Panc1 (cell line): ENCODE results near the gene ADRM1. TPM values are rescaled to one million over a fixed set of nuclear protein-coding genes. Genes with fewer than 3 reads are reported as not detected.

Source experiments
- ATAC-seq: fragments of 200-7000 bp; cut with Tn5 transposase; 2 replicates; pipeline ENCODE4 v1.9.1; 2020; ENCODE audit warnings: mild to moderate bottlenecking, moderate library complexity
- BruUV-seq: library from RNA; stranded (reverse); fragments of 400-500 nt; replicated peaks from 2 replicates; lab custom pipeline; 2021; lab: Mats Ljungman, UMichigan
- CTCF ChIA-PET: fragments of 300-600 bp; sonication (Branson Sonifier 250); formaldehyde crosslinking; loops from one replicate; lab custom pipeline; 2022; ENCODE audit warnings: antibody characterized with exemption; lab: Charles Lee
- POLR2A ChIA-PET: fragments of 300-600 bp; sonication (Branson Sonifier 250); formaldehyde crosslinking; loops from one replicate; lab custom pipeline; 2022; ENCODE audit warnings: antibody characterized with exemption; lab: Charles Lee
- DNase-seq: peaks from one replicate; pipeline ENCODE4 v3.0.0-alpha.2; 2010; ENCODE audit warnings: low read depth, low spot score
- H3K27ac ChIP-seq: 2 replicates; pipeline ENCODE4 v1.5.1; 2011; ENCODE audit warnings: mild to moderate bottlenecking, low read length, inconsistent platforms
- H3K27me3 ChIP-seq: fragments of 200-500 bp; sonication (Bioruptor generic); 2 replicates; pipeline ENCODE4 v1.6.0; 2014; ENCODE audit warnings: low read length, inconsistent platforms; ENCODE audit not compliant: control insufficient read depth, insufficient read depth
- H3K36me3 ChIP-seq: fragments of 200-500 bp; sonication (Bioruptor generic); 2 replicates; pipeline ENCODE4 v1.5.1; 2014; ENCODE audit warnings: inconsistent platforms, mild to moderate bottlenecking, low read length, moderate library complexity; ENCODE audit not compliant: control insufficient read depth, insufficient read depth
- H3K4me1 ChIP-seq: 2 replicates; pipeline ENCODE4 v1.5.1; 2011; ENCODE audit warnings: inconsistent platforms, mild to moderate bottlenecking, low read length, moderate library complexity; ENCODE audit not compliant: control insufficient read depth, insufficient read depth
- H3K4me3 ChIP-seq, 2 experiments: 2 replicates each; pipeline ENCODE4 v1.5.1; 2011 to 2012; ENCODE audit warnings: low read depth in 2 of 2, low read length in 2 of 2, mild to moderate bottlenecking in 2 of 2, inconsistent platforms in 1 of 2, moderate library complexity in 1 of 2
- H3K9me3 ChIP-seq: fragments of 200-500 bp; sonication (Bioruptor generic); 2 replicates; pipeline ENCODE4 v1.5.1; 2014; ENCODE audit warnings: low read depth, mild to moderate bottlenecking, inconsistent platforms, low read length, moderate library complexity; ENCODE audit not compliant: control insufficient read depth, insufficient read depth
- CTCF ChIP-seq: fragments of 450-650 bp; IDR thresholded peaks from 2 replicates; pipeline ENCODE4 v1.5.1; 2017; ENCODE audit warnings: mild to moderate bottlenecking
- POLR2AphosphoS5 ChIP-seq: IDR thresholded peaks from 2 replicates; pipeline ENCODE4 v1.6.1; 2012; ENCODE audit warnings: mild to moderate bottlenecking, low read depth, low read length, moderate library complexity
- REST ChIP-seq, 2 experiments: IDR thresholded peaks; 2 replicates each; pipeline ENCODE4 v1.6.1; 2011 to 2012; ENCODE audit warnings: low read depth in 2 of 2, control low read depth in 1 of 2, low read length in 1 of 2, mild to moderate bottlenecking in 1 of 2, moderate library complexity in 1 of 2; ENCODE audit not compliant: insufficient read depth in 1 of 2
- SIN3A ChIP-seq: IDR thresholded peaks from 2 replicates; pipeline ENCODE4 v1.6.1; 2012; ENCODE audit warnings: low read depth, mild to moderate bottlenecking, low read length, moderate library complexity, borderline replicate concordance; ENCODE audit not compliant: insufficient read depth
- TCF7L2 ChIP-seq: IDR thresholded peaks from 2 replicates; pipeline ENCODE4 v1.6.1; 2011; ENCODE audit warnings: mild to moderate bottlenecking, low read depth, low read length, inconsistent platforms
- in situ Hi-C: cut with HindIII; loops from 2 replicates; pipeline ENCODE4 v1.10.0; 2016; ENCODE audit warnings: low sequenced_read_pairs, low pct_unique_long_range_greater_than_20kb
- intact Hi-C: fragments of 100-400 bp; cut with micrococcal nuclease; formaldehyde crosslinking; loops from one replicate; pipeline ENCODE4 v1.10.0; 2022; ENCODE audit not compliant: unreplicated experiment
- total RNA-seq: library from RNA; stranded (reverse); gene quantifications from one replicate; pipeline ENCODE4 v1.2.1, GENCODE V29; 2021; ENCODE audit not compliant: unreplicated experiment

Gene ADRM1
- total RNA-seq, 1 experiment from 2014 or later: 194 TPM

- in situ Hi-C loops: no loop called here
- ATAC-seq: no peak
- Histone ChIP-seq H3K27me3 (no peaks in the 10 kb centered on the region), H3K9me3 (no peaks in the 10 kb centered on the region; the same call in 1 of the 2 replicates), H3K36me3 (peaks cover 16% of the 10 kb centered on the region), H3K27ac (no peak overlapping the region), H3K4me3 (no peak overlapping the region), H3K4me1 (peaks cover 26% of the 10 kb centered on the region)
- no peak for DNase-seq
- TF ChIP-seq SIN3A: no peak
- TF ChIP-seq POLR2AphosphoS5: no peak
- no peak for TF ChIP-seq REST (IDR thresholded peaks at IDR 0.05; ENCODE audit: insufficient read depth in 1 of 2, low read depth in 2 of 2, low read length in 1 of 2)
- TF ChIP-seq TCF7L2: no peak
- TF ChIP-seq CTCF: no peak
- intact Hi-C loops: no loop called here
- no TSS peak for BruUV-seq
- POLR2A ChIA-PET: no interaction called here
- CTCF ChIA-PET: no interaction called here
Observed at GRCh38 chr20:62347445-62347844, 44.6 kb downstream of the ADRM1 start.

- POLR2A ChIA-PET: no interaction called here
Observed at GRCh38 chr20:62348604-62349003, 45.8 kb downstream of the ADRM1 start.

More at GRCh38 chr20:62348604-62349003, 45.8 kb downstream of the ADRM1 start:
- CTCF ChIA-PET: no interaction called here
- no peak overlapping the region for H3K4me3 ChIP-seq
- ATAC-seq: no peak
- intact Hi-C loops: no loop called here
- peaks cover 37% of the 10 kb centered on the region for H3K4me1 ChIP-seq
- no TSS peak for BruUV-seq
- H3K27ac ChIP-seq: no peak overlapping the region
- TF ChIP-seq POLR2AphosphoS5 (no peak), SIN3A (no peak), REST (IDR thresholded peaks at IDR 0.05; ENCODE audit: insufficient read depth in 1 of 2, low read depth in 2 of 2, low read length in 1 of 2) (no peak), CTCF (no peak), TCF7L2 (no peak)
- no peaks in the 10 kb centered on the region; the same call in 1 of the 2 replicates for H3K9me3 ChIP-seq
- DNase-seq: no peak
- H3K36me3 ChIP-seq: peaks cover 13% of the 10 kb centered on the region
- in situ Hi-C loops: no loop called here
- H3K27me3 ChIP-seq: no peaks in the 10 kb centered on the region
